HTR-8/SVneo (cell line): ENCODE results near the gene OSBPL3.

Source experiments
- DNase-seq: peaks from one replicate; pipeline ENCODE4 v3.0.0; 2011; ENCODE audit warnings: low spot score, mixed read lengths; ENCODE audit not compliant: insufficient read length
- FAIRE-seq: peaks from 2 replicates; lab custom pipeline; 2011; peaks lifted over from hg19 to GRCh38; lab: Jason Lieb, UNC

The OSBPL3 gene

DNA sequence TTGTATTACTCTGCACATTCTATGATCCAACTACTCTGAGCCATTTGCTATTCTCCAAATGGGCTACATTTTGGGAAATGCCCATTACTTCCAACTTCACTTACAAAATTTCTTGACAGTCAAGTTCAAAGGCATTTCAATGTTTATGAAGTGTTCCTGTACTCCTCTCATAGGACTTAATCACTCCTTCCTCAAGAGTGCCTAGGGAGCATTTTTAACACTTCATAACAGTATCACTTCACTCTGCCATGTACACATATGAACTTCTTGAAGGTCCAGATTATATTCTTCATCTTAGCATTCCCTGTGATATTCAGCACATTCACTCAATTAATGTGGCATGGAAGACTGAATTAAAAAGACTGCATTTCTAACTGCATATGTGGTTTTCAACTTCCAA lies 21.6 kb downstream of the OSBPL3 start:
- FAIRE-seq (no peak), DNase-seq (no peak)

GRCh38 chr7:24956021-24956420 lies 24.0 kb downstream of the OSBPL3 start:
- no peak for FAIRE-seq
- no peak for DNase-seq

DNA sequence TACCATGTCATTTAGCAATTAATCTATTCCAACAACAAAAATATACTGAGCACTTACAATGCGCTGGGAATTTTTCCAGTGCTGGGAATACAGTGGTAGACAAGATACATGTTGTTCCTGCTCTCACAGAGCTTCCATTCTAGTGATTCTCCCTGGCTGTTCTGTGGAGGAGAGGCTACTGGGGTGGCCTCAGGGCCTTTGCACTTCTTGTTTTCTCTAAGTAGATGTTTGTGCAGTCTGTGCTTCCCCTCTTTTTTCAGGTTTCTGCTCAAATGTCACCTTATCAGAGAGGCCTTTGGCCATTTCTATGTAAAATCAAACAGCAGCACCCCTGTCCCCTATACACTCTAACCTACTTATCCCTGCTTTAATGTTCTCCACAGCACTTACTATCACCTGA lies 24.7 kb downstream of the OSBPL3 start:
- no peak for DNase-seq
- FAIRE-seq, result no peak

DNA sequence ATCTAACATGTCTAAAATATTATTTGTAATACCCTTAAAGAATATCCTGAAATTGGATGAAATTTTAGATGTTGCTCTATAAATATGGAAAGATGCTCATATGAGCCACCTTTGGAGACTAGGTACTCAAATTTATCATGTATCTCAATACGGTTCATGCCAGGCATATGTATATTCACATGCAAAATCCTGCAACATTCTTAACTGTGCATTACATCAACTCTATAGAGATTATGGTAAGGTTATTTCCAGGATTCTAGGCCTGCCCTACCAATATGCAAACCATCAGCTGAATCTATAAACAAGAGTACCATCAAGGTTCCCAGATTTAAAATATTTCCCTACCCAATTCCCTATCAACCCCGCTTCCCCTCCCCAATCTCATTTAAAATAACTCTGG lies 27.5 kb downstream of the OSBPL3 start:
- FAIRE-seq (no peak), DNase-seq (no peak)

DNA sequence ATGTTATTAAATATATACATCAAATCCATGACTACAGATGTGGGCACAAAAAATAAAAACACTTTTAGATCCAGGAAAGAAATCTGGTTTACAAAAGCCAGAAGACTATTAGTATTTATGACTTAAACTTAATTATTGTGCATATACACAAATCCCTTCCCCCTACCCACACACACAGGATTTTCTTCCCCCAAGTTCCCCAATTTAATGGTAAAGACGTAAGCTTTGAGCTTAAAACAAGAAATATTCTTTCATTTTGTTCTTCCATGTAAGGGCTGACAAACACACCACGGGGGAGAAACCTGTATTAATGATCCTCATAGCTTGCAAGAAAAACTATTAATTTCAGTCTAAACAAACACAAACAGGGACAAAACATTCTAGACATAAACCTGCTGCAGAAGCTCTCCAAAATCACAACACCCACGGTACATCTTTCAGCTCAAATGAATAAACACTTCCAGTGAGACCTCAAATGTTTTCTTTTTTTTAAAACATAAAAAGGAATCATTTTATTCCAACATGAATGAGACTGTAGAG lies 28.5 kb downstream of the OSBPL3 start:
- FAIRE-seq, result no peak
- no peak for DNase-seq

- no peak for FAIRE-seq
- no peak for DNase-seq
Observed at GRCh38 chr7:24949884-24950283, 30.1 kb downstream of the OSBPL3 start.

GRCh38 chr7:24948739-24949138 lies 31.2 kb downstream of the OSBPL3 start:
- DNase-seq (no peak), FAIRE-seq (no peak)

GRCh38 chr7:24946467-24946866 lies 33.5 kb downstream of the OSBPL3 start:
- no peak for DNase-seq
- no peak for FAIRE-seq

GRCh38 chr7:24945899-24946298 lies 34.1 kb downstream of the OSBPL3 start:
- no peak for DNase-seq
- no peak for FAIRE-seq

GRCh38 chr7:24943096-24943948 lies 36.7 kb downstream of the OSBPL3 start:
- DNase-seq (no peak), FAIRE-seq (no peak)

DNA sequence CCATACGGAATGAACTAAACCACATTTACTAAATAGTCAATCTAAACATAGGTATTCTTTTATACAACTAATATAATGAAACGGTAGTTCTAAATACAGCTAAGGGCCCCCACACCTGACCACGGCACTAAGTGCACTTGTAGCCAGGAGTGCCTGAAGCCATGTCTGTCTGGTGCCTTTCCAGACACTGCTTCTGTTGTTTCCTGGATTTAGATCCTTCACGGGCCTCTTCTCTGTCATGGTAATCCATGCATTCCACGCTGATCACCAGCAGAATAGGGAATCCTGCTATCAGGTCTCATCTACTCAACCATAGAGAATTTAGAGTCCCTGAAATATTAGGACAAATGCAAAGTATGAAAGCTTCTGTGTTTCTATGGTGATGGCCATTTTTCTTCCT lies 37.8 kb downstream of the OSBPL3 start:
- DNase-seq (no peak), FAIRE-seq (no peak)

DNA sequence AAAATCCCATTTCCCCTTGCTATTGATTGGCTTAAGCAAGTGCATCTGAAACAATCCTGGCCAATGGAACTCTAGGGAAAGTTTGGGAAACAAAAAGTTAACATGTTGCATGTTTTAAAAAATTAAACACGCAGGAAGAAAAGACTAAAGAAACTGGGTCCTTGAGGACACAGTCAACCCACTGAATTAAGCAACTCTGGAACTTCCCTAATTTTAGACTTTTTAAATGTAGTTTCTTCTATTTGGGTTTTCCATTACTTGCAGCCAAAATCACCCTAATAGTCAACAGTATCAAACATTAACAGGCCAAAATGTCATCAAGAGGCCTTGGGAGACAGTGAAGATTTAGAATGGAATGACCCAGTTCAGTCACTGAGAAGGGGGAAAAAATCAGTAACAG lies 40.6 kb downstream of the OSBPL3 start:
- no peak for DNase-seq
- no peak for FAIRE-seq

- FAIRE-seq, result no peak
Observed at GRCh38 chr7:24936121-24936824, 43.7 kb downstream of the OSBPL3 start.

GRCh38 chr7:24933298-24933697 lies 46.7 kb downstream of the OSBPL3 start:
- FAIRE-seq (no peak), DNase-seq (no peak)

More at GRCh38 chr7:24936121-24936824, 43.7 kb downstream of the OSBPL3 start:
- no peak for DNase-seq

GRCh38 chr7:24932815-24933214 lies 47.2 kb downstream of the OSBPL3 start:
- no peak for FAIRE-seq

DNA sequence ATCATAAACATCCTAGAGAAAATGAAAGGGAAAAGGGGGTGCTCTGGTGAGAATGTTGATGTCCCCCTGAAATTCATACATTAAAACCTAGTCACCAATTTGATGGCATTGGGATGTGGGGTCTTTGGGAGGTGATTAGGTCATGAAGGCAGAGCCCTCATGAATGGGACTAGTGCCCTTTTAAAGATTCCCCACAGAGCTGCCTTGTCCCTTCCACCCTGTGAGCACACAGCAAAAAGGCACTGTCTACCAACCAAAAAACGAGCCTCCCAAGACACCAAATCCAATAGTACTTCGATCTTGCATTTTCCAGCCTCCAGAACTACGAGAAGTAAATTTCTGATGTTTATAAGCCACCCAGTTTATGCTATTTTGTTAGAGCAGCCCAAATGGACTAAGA lies 47.6 kb downstream of the OSBPL3 start:
- FAIRE-seq (no peak), DNase-seq (no peak)

More at GRCh38 chr7:24932815-24933214, 47.2 kb downstream of the OSBPL3 start:
- DNase-seq, result no peak

DNA sequence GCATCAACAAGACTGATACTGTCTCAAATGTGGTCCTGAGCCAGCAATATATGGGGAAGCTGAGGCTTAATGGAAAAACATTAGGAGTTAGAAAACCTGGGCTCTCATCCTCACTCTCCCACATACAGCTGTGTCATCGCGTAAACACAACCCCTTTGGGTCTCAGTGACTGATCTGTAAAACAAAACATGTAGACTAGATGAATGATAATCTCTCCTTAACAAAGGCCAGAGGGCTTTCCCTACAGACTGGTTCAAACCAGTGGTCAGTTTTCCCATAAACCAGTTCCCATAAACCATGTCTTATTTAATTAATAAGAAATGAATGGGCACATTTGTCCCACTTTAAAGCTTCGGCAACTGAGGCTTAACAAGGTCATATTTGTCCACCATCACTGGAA lies 48.1 kb downstream of the OSBPL3 start:
- no peak for FAIRE-seq

GRCh38 chr7:24930856-24931255 lies 49.1 kb downstream of the OSBPL3 start:
- FAIRE-seq, result no peak
- no peak for DNase-seq

More for the DNA sequence above, 48.1 kb downstream of the OSBPL3 start:
- no peak for DNase-seq

DNA sequence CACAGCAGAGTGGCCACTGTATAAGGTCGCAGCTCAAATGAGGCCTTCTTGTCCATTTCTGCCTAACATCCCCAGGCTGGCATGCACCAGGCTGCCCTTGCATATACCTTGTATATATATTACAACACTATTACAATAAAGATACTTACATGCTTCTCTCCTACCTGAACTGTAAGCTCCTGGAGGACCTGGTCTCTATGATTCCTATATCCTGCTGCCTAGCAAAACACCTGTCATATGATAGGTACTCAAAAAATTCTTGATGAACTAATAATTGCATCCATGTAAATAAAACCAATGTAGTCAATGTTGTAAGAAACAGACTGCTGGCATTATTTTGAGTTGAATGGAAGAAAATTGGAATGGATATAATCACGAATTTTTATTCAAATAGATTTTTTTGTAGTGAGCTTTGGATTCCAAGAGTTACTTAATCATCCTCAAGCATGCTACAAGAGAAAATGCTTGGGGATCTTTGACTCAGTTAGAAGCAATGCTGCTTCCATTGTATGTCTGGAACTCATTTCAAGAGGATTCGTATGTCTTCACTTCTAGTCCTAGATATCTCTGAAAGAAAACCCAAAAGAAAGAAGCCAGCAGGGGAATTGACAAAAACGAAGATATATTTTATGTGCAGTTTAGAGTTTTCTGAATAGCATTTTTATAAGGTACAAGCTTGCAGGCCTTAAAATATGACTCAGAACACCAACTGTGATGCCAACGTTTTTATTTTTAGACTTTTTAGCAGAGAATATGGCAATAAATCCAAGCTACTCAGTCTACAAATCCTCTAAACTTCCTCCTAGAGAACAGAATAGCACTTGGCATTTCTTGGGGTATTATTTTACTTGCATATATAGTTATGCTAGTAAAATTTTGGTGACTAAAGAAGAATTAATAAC lies 53.1 kb downstream of the OSBPL3 start:
- no peak for DNase-seq
- FAIRE-seq, result no peak

DNA sequence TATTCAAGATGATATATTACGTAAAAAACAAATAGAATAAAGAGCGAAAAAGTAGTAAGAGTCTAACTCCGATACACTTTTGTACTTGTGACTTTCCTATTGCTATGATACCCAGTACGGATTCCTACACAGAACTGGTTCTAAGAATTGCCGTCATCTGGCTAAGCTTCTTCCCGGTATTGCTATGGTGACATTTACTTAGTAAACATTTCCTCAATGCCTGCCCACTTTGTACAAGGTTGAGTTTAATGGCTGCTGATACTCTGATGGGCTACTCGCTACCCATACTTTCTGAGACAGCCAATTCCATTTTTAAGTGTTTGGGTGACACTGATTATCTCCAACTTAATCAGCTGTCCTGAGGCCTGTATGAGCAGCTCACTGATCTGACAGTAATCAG lies 55.6 kb downstream of the OSBPL3 start:
- no peak for DNase-seq
- no peak for FAIRE-seq
